Measurements from ENCODE around the gene PCDHGA1.

Gene PCDHGA1

DNA sequence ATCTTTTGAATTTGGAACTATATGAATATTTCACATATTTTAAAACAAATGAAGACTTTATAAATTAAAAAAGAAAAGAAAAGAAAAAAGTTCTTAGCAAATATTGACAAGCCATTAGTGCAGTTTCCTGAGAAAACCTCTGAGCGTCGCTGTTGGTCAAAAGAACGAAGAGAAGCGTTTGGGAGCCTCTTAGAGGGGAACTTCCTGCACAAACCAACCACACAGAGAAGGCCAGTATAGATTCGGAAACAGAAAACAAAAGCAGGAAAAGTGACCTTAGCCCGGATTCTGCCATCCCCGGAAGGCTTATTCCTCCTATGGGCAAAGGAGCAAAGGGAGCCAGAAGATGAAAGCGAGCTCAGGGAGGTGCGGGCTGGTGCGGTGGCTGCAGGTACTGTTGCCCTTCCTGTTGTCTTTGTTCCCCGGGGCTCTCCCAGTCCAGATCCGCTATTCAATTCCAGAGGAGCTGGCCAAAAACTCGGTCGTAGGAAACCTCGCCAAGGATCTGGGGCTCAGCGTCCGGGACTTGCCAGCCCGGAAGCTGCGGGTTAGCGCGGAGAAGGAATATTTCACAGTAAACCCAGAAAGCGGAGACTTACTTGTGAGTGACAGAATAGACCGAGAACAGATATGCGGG is 29.6 kb downstream of the PCDHGA1 start, which contains the start of gene PCDHGB2:
TSS of gene PCDHGB2 (plus strand) at position 205 of the 637 bp plus-strand sequence. CDS start at position 347, 142 bp downstream.
- DNase-seq (ENCODE audit: low spot score) = peak; percentile 73
- in situ Hi-C loops (cut with MboI; ENCODE audit: low sequenced_read_pairs, unreplicated experiment) = no loop called here
- TF ChIP-seq, protein P1, sequence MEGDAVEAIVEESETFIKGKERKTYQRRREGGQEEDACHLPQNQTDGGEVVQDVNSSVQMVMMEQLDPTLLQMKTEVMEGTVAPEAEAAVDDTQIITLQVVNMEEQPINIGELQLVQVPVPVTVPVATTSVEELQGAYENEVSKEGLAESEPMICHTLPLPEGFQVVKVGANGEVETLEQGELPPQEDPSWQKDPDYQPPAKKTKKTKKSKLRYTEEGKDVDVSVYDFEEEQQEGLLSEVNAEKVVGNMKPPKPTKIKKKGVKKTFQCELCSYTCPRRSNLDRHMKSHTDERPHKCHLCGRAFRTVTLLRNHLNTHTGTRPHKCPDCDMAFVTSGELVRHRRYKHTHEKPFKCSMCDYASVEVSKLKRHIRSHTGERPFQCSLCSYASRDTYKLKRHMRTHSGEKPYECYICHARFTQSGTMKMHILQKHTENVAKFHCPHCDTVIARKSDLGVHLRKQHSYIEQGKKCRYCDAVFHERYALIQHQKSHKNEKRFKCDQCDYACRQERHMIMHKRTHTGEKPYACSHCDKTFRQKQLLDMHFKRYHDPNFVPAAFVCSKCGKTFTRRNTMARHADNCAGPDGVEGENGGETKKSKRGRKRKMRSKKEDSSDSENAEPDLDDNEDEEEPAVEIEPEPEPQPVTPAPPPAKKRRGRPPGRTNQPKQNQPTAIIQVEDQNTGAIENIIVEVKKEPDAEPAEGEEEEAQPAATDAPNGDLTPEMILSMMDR (IDR thresholded peaks at IDR 0.05; ENCODE audit: borderline replicate concordance, control extremely low read depth, extremely low read depth, insufficient read depth, missing control alignments) = no peak

DNA sequence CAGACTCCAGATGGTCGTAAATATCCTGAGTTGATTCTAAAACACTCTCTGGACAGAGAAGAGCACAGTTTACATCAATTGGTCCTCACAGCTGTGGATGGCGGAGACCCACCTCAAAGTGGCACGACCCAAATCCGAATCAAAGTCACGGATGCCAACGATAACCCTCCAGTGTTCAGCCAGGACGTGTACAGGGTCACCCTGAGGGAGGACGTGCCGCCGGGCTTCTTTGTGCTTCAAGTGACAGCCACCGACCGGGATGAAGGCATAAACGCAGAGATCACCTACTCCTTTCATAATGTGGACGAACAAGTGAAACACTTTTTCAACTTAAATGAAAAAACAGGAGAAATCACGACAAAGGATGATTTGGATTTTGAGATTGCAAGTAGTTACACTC is 30.4 kb downstream of the PCDHGA1 start:
- TF ChIP-seq, protein P1 (IDR thresholded peaks at IDR 0.05; ENCODE audit: borderline replicate concordance, control extremely low read depth, extremely low read depth, insufficient read depth, missing control alignments) = no peak

DNA sequence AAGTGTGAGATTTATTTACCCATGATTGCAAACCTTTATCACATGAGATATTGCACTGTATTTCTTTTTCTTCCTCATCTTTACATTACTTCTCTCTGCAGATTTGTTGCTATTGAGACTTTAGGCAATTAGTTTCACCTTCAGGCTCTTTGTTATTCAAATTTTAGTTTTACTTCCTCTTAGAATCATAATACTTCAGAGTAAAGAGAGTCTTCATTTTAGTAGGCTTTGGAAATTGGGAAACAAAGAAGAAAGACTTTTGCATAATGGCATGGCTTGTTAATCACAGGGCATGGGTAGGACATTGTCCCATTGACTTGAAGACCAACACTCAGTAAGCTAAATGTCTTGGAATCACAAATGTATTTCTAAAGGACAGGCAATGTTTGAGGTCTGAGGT is 32.4 kb downstream of the PCDHGA1 start:
- TF ChIP-seq, protein P1 (IDR thresholded peaks at IDR 0.05; ENCODE audit: borderline replicate concordance, control extremely low read depth, extremely low read depth, insufficient read depth, missing control alignments) = no peak
- no peak for DNase-seq (ENCODE audit: low spot score)
- in situ Hi-C loops (cut with MboI; ENCODE audit: low sequenced_read_pairs, unreplicated experiment) = no loop called here

More for the DNA sequence above, 30.4 kb downstream of the PCDHGA1 start:
- in situ Hi-C loops (cut with MboI; ENCODE audit: low sequenced_read_pairs, unreplicated experiment) = no loop called here
- DNase-seq (ENCODE audit: low spot score) = no peak

DNA sequence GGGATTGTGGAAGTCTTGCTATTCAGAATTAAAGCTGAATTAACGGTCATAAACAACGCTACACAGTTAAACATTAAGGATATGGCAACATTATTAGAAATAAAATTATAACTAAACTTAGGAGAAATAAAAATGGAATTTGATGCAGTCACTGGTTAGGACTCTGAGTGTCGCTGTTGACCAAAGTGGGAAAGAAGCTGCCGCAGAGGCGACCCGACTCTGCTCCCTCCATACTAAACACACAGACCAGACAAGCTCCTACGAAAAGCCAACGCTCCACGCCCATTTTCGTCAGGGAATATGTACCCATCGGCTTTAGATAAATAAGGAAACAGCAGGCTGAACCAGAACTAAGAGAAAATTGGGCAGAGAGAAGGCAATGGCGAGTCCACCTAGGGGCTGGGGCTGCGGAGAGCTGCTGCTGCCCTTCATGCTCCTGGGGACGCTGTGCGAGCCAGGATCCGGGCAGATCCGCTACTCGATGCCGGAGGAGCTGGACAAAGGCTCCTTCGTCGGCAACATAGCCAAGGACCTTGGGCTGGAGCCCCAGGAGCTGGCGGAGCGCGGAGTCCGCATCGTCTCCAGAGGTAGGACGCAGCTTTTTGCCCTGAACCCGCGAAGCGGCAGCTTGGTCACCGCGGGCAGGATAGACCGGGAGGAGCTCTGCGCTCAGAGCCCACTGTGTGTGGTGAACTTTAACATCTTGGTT is 33.8 kb downstream of the PCDHGA1 start, which contains the start of gene PCDHGA5:
TSS of gene PCDHGA5 (plus strand) at position 211 of the 709 bp plus-strand sequence. CDS start at position 380, 169 bp downstream.
- TF ChIP-seq, protein P1 (IDR thresholded peaks at IDR 0.05; ENCODE audit: borderline replicate concordance, control extremely low read depth, extremely low read depth, insufficient read depth, missing control alignments) = no peak
- in situ Hi-C loops (cut with MboI; ENCODE audit: low sequenced_read_pairs, unreplicated experiment) = no loop called here
- DNase-seq (ENCODE audit: low spot score) = no peak

DNA sequence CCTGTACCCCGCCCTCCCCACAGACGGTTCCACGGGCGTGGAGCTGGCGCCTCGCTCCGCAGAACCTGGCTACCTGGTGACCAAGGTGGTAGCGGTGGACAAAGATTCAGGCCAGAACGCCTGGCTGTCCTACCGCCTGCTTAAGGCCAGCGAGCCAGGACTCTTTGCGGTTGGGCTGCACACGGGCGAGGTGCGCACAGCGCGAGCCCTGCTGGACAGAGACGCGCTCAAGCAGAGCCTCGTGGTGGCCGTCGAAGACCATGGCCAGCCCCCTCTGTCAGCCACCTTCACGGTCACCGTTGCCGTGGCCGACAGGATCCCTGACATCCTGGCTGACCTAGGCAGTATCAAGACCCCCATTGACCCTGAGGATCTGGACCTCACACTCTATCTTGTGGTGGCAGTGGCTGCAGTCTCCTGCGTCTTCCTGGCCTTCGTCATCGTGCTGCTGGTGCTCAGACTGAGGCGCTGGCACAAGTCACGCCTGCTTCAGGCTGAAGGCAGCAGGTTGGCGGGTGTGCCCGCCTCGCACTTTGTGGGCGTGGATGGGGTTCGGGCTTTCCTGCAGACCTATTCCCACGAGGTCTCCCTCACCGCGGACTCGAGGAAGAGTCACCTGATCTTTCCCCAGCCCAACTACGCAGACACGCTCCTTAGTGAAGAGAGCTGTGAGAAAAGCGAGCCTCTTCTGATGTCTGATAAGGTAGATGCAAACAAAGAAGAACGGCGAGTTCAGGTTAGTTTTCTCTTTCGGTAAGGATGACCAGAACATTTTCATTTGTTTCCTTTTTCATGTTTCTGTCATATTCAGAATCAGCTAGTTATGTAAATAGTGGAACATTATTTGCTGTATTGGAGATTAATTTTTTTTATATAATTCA is 35.9 kb downstream of the PCDHGA1 start:
- TF ChIP-seq, protein P1 (IDR thresholded peaks at IDR 0.05; ENCODE audit: borderline replicate concordance, control extremely low read depth, extremely low read depth, insufficient read depth, missing control alignments) = no peak

More for the DNA sequence above, 35.9 kb downstream of the PCDHGA1 start:
- in situ Hi-C loops (cut with MboI; ENCODE audit: low sequenced_read_pairs, unreplicated experiment) = no loop called here
- DNase-seq (ENCODE audit: low spot score) = no peak

Data from GM13976 (cell line).